ENCODE measurements around the gene SCAF4. TPM values are rescaled to one million over a fixed set of nuclear protein-coding genes. Genes with fewer than 3 reads are reported as not detected.
"Not testable (repeated sequence)": the region's sequence is repeated elsewhere in the genome, so short reads cannot be mapped to it uniquely, and the experiment has no call there.

SCAF4 gene
- total RNA-seq, 2 donors from 2014 or later = 16.5 to 23.6 TPM

DNA sequence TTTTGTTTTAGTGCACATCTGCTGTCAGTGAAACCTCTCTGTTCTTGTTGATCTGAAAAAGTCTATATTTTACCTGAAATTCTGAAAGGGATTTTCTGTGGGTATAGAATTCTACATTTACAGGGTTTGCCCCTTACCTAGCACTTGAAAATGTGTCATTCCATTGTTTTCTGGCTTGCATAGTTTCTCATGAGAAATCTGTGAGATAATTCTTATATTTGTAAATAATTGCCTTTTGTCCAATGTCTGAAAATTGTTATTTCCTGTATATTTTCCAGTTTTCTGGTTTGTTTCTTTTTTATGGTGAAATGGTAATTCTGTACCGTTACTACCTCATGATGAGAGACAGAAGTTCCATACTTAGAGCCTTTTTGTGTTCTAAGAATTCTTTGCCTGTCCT, 11.8 kb upstream of the SCAF4 start:
- no peak for ATAC-seq
- no peak for DNase-seq
- intact Hi-C loops (cut with DNase I) = no loop called here

DNA sequence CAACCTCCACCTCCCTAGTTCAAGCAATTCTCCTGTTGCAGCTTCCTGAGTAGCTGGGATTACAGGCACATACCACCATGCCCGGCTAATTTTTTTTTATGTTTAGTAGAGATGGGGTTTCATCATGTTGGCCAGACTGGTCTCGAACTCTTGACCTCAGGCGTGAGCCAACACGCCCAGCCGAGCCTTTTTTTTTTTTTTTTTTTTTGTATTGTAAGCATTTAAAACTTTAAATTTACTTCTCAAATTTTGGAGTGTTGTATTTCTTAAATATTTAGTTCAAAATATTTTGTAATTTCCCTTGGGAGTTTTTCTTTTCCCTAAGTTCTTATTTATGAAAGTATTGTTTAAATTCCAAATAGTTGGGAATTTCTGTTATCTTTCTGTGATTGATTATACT, 9.2 kb upstream of the SCAF4 start:
- ATAC-seq (no peak), DNase-seq (no peak)
- intact Hi-C loops (cut with DNase I) = no loop called here

DNA sequence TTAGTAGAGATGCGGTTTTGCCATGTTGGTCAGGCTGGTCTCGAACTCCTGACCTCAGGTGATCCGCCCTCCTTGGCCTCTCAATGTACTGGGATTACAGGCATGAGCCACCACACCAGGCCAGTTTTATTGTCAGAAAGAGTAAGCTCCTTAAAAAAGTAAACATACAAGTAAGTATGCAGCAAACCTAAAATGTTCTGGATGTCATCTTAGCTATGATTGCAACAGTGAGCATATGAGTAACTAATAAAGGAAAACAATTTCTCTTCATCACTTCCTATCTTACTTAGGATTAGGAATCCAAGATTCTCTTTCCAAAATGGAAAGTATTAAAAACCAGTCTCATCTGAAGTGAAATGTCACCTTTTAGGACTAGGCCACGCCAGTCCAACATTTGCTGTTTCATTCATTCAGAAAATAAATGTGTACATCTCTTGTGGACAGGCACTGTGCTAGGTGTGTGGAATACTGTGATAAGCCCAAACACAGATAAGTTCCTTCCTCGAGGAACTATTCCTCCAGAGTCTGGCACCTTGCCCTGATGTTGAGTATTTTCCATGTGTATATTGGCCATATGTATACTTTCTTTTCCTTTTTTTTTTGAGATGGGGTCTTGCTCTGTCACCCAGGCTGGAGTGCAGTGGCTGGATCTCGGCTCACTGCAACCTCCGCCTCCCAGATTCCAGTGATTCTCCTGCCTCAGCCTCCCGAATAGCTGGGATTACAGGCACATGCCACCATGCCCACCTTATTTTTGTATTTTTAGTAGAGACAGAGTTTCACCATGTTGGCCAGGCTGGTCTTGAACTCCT, 5.9 kb upstream of the SCAF4 start:
- DNase-seq; intact Hi-C loops (cut with DNase I); ATAC-seq: not testable (repeated sequence)

DNA sequence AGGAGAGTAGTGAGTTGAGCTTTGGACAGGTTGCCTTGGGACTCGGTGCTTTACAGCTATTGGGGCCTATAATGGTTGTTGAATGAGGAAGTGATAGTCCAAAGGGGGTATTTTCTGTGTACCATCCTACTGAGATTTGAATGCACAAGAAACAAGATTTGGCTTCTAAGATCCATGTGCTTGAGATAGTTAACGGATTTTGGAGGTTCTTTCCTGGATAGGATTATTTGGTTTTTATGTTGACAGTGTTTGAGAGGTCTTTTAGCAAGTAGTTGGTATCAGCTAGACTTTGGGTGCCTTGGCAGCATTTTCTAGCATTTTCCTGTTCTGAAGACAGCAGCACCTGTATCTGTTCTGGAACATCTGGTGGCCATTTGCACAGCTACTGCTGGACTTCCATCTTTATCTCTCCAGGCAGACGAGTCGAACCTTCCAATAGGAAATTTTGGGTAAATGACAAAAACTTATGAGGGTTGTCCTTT, 3.6 kb upstream of the SCAF4 start:
- no peak for ATAC-seq
- no peak for DNase-seq
- intact Hi-C loops (cut with DNase I) = no loop called here

GRCh38 chr21:31733551-31734149, 1.7 kb upstream of the SCAF4 start:
- ATAC-seq (no peak), DNase-seq (no peak)
- intact Hi-C loops (cut with DNase I) = no loop called here

DNA sequence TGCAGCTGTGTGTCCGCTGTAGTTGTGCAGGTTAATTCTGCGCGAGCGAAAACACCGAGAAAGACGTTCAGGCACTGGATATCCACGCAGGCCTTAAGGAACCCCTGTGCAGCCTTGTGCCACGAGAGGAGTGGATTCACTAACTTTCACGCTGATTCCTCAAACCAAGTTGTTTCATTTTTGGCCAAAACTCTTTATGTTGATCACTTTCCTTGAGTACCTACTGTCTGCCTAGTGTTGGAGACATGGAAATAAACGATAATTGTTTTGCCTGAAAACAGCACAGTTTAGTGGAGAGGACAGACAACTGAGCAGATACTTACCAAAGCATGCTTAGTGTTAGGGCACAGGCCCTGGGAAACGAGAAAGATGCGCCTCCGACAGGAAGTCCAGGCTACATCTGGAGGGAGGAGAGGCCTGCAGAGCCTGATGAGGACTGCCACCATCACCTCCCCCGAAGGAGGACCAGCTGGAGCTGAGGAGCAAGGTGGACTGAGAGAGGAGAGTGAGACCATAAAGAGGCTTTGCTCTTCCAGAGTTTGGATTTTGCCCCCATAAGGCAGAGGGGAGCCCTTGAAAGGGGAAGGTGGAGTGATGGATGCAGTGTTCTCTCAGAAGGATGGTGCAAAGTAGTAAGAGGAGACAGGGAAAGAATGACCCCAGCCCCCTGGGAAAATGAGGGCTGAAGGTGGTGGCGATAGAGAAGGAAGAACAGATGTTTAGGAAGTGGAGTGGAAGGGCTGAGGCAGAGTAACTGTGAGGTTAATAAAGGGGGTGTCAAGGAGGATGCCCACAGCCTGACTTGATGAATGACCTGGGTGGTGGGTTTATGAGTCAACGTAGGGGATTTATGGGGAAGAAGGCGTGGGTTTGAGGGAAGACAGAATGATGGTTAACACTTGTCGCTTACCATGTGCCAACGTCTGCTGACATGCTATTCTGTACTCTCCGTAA, 956 bp upstream of the SCAF4 start:
- intact Hi-C loops (cut with DNase I) = no loop called here
- ATAC-seq (no peak), DNase-seq (no peak)

DNA sequence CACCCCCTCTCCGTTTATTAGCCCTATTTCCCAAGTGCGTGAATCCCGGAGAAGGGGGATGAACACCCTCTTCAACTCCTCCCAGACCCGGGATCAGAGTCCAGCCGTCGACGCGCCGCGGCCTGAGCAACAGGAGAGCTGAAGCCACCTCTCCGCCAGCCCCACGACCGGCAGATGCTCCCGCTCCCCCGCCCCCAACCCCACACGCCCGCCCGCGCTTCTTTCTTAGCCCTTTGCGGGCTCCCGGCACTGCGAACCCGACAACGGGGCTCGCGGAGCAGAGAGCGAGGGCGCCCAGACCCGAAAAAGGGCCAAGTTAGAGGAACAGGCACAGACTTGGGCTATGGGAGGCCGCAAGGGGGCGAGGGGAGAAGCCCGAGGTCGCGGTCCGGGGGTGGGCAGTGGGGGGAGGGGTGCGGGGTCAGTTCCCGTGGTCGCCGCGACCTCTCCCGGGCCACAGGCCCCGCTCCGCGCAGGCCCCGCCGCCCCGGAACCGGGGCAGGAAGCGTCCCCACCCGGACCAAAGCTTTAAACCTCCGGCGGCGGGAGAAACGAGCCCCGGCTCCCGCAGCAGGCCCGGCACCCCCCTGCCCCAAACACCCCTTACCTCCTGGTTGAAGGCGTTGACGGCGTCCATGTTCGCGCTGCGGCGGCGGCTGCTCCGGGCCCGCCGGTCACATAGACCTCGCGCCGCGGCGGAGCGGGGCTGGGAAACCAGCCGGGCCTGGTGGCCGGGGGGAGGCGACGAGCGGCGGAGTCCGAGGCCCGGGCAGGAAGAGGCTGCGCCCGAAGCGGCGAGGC, 662 bp downstream of the SCAF4 start:
- ATAC-seq (peak; percentile 36 to 42), DNase-seq (peak; percentile 61)
- intact Hi-C loops (cut with DNase I) = no loop called here

DNA sequence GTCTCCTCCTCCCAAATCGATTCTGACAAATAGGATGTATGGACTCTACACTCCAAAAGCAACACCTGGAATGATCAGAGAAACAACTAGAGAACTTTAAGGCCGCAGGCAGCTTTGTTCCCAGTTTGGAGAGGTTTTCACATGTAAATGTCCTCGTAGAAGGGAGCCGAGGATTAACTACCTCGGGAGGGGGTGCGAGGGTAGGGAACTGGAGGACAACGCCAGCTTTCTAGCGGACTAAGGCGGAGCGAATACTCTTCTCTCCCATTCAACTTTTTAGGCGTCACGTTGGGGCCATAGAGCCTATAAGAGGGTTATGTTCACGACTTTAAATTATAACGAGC, 1.2 kb downstream of the SCAF4 start:
- ATAC-seq (peak; percentile 1 to 8), DNase-seq (no peak)
- intact Hi-C loops (cut with DNase I) = no loop called here

DNA sequence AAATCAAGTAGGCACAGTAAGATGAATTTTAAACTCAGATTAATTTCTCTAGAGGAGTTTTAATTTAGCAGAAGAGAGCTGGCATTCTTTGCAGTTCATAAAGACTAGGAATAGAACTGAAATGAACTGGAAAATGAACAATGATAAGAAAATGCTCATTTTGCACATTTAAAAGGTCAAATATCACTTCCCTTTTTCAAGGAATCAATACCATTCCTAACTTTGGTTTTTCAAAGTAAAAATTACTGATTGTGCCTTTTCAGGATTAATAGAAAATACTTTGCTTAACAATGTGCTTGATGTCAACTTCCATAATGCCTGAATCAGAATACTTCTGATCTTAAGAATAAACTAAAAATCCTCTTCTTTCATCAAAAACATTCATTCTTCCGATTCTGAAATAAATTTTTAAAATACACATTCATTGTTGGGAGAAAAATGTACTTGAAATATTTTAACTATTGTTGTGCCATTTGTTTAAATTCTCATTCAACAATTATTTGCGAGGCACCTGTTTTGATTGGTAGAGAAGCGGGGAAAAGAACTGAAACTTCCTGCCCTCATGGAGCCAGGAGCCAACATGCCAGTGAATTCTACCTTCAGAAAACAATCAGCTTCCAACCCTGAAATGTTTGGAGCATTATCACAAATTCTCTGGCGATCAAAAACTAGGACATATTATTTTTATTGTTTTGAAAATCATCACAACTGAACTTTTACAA, 2.1 kb downstream of the SCAF4 start:
- intact Hi-C loops (cut with DNase I) = no loop called here
- ATAC-seq (no peak), DNase-seq (no peak)

DNA sequence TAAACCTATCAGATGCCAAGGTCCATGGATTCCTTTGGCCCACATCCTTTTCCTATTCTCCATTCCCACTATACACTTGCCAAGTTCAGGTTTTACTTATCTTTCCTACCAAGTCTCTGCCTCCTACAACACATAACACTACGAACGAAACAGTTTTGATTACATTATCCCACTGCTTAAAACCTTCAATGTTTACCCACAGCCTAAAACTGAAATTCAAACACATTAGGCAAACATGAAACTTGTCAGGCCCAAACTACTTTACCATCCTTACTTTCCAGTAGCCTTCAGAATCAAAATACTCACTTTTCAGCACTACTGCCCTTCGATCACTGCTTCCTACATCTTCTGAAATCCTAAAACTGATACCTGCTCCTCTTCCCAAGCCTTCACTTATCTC, 3.0 kb downstream of the SCAF4 start:
- intact Hi-C loops (cut with DNase I) = no loop called here
- ATAC-seq = no peak
- no peak for DNase-seq

GRCh38 chr21:31728191-31728590, 3.7 kb downstream of the SCAF4 start:
- no peak for ATAC-seq
- no peak for DNase-seq
- intact Hi-C loops (cut with DNase I) = no loop called here

GRCh38 chr21:31727181-31727580, 4.7 kb downstream of the SCAF4 start:
- intact Hi-C loops (cut with DNase I) = no loop called here
- ATAC-seq (no peak), DNase-seq (no peak)

GRCh38 chr21:31726407-31726806, 5.5 kb downstream of the SCAF4 start:
- no peak for DNase-seq
- intact Hi-C loops (cut with DNase I) = no loop called here
- no peak for ATAC-seq

DNA sequence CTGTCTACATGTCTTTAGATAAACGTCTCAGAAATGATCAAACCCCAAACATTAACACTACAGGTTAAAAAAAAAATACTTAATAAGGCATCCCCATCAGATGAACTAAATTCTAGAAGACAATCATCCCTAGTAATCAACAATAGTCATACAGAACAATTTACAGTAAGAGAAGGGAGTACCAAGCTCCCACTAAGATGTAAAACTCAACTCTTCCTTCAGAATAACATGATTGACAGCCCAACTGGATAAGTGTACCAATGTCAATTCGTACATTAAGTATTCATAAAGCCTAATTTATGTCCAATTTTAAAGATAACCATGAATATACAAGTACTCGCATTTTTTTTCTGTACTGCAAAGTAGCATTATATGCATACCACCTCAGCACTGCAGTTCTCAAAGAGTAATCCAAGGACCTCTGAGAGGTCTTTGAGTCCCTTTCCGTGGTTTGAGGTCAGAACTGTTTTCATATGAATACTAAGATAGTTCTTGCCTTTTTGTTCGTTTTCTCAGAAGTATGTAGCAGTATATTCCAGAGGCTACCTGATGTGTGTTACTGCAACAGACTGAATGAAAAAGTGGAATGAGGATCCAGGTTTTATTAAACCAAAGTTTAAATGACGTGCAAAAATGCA, 6.6 kb downstream of the SCAF4 start:
- ATAC-seq (no peak), DNase-seq (no peak)
- intact Hi-C loops (cut with DNase I) = no loop called here

DNA sequence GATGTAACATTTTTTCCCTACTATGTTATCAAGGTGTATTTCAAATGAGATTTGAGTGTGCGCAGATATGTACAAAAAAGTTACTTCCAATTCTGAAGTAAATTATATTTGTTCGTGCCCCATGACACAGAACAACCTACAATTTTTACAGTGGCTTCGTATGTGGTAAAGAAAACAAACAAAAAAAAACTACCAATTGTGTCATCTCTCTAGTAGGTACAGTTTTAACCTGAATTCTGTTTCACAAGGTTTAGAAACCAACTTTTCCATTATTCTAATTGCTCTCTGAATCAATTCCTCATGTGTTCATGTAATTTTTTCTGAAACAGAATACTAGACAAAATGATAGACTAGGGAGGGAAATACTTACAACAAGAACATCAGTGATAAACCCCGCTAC, 7.4 kb downstream of the SCAF4 start:
- no peak for DNase-seq
- intact Hi-C loops (cut with DNase I) = no loop called here
- no peak for ATAC-seq

GRCh38 chr21:31721381-31721780, 10.5 kb downstream of the SCAF4 start:
- intact Hi-C loops (cut with DNase I) = no loop called here
- DNase-seq = no peak
- no peak for ATAC-seq

GRCh38 chr21:31720739-31721138, 11.2 kb downstream of the SCAF4 start:
- intact Hi-C loops (cut with DNase I) = no loop called here
- ATAC-seq (no peak), DNase-seq (no peak)

GRCh38 chr21:31720330-31720729, 11.6 kb downstream of the SCAF4 start:
- intact Hi-C loops (cut with DNase I) = no loop called here
- DNase-seq (no peak), ATAC-seq (peak in 1 of 2 donors; percentile 25)
